Measurements from ENCODE around the gene GLRX3. TPM values are rescaled to one million over a fixed set of nuclear protein-coding genes. Genes with fewer than 3 reads are reported as not detected.

Gene GLRX3
- polyA plus RNA-seq, 1 of the 3 experiments (the other 2 are of a cell fraction): 93.8 TPM

DNA sequence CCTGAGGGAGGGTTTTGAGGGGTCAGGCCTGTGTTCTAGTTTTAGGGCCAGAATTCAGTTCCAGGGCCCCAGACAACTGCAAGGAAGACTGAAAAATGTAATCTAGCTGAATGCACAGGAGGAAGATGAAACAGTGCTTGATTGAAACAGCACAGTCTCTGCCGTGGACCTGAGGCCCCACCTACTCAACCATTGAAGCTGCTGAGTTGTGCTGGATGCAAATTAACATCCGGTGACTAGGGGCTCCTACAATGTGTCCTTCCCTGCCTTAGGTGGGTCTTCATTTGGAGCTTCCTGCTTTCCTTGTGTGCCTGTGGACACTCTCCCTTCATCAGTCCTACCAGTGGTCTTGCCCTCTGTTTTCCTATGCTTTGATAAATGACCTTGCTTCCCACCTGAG, 5.7 kb downstream of the GLRX3 start:
- Histone ChIP-seq H3K4me3 (ENCODE audit: low read depth in 2 of 2, low read length in 1 of 2) (no peak overlapping the region), H3K27ac (ENCODE audit: low read depth in 2 of 2, low read length in 1 of 2) (no peak overlapping the region), H3K4me2 (no peak overlapping the region), H4K20me1 (ENCODE audit: insufficient read depth) (peaks cover 96% of the 10 kb centered on the region), H3K9ac (no peak overlapping the region), H3K9me3 (no peaks in the 10 kb centered on the region), H3K4me1 (ENCODE audit: control insufficient read depth in 1 of 2, insufficient read depth in 2 of 2, low read depth in 1 of 2, low read length in 1 of 2) (peaks cover 9 to 11% of the 10 kb centered on the region in 2 experiments; a peak in 1 of 4 replicates), H3K36me3 (replicated peaks in 1 of 2; ENCODE audit: control insufficient read depth in 1 of 2, insufficient read depth in 2 of 2, low read length in 1 of 2) (peaks cover 16 to 31% of the 10 kb centered on the region in 2 experiments), H2AFZ (ENCODE audit: low read depth) (no peak overlapping the region), H3K9me2 (no peaks in the 10 kb centered on the region), H3K27me3 (ENCODE audit: insufficient read depth) (no peaks in the 10 kb centered on the region), H3F3A (replicated peaks; ENCODE audit: insufficient read depth) (peaks cover 3% of the 10 kb centered on the region), H3K79me2 (ENCODE audit: insufficient read depth) (peaks cover 99% of the 10 kb centered on the region)
- WGBS (ENCODE audit: low lambda C conversion rate): 74% methylated on average over 2 of the region's 2 CpGs
- CTCF ChIA-PET: interaction anchor here (0.9 to 1.8 kb wide), 2 partner anchors 14 to 48 kb away, joined by 3 to 7 read pairs; no protein-coding TSS in a partner anchor
- DNase-seq: no peak
- POLR2A ChIA-PET: no interaction called here
- TF ChIP-seq, protein P1, sequence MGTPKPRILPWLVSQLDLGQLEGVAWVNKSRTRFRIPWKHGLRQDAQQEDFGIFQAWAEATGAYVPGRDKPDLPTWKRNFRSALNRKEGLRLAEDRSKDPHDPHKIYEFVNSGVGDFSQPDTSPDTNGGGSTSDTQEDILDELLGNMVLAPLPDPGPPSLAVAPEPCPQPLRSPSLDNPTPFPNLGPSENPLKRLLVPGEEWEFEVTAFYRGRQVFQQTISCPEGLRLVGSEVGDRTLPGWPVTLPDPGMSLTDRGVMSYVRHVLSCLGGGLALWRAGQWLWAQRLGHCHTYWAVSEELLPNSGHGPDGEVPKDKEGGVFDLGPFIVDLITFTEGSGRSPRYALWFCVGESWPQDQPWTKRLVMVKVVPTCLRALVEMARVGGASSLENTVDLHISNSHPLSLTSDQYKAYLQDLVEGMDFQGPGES (IDR thresholded peaks at IDR 0.05; ENCODE audit: low read depth, low read length): no peak
- no peak for TF ChIP-seq FOSL2 (IDR thresholded peaks at IDR 0.05; ENCODE audit: borderline replicate concordance, low read depth)
- TF ChIP-seq GABPA (IDR thresholded peaks at IDR 0.05; ENCODE audit: low read depth): no peak
- TF ChIP-seq SIN3A (IDR thresholded peaks at IDR 0.05; ENCODE audit: borderline replicate concordance, low read depth, low read length): no peak

DNA sequence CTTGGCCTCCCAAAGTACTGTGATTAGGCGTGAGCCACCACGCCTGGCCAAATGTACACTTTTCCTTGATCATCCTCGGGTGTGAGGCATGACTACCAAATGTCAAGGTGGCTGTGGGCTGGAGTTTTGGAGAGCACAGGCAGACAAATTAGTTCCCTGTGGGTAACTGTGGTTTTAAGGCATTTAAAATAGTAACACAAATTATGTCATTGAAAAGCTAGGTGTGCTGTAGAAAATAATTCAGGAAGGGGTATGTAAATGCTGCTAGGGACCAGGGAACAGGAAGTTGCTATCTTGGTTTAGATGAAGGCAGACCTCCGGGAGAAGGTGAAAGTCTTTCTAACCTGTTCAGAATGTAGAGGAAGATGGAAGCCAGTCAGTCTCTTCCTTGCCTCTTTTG, 9.9 kb downstream of the GLRX3 start:
- CTCF ChIA-PET: interaction anchor here (1.7 to 3.5 kb wide), 2 partner anchors 36 to 43 kb away, joined by 5 to 11 read pairs; partner anchors contain the start of gene C10orf143
- H3K36me3 ChIP-seq (replicated peaks in 1 of 2; ENCODE audit: control insufficient read depth in 1 of 2, insufficient read depth in 2 of 2, low read length in 1 of 2): peaks cover 23 to 53% of the 10 kb centered on the region in 2 experiments
- H3K4me3 ChIP-seq (ENCODE audit: low read depth in 2 of 2, low read length in 1 of 2): no peak overlapping the region
- no peaks in the 10 kb centered on the region for H3K9me2 ChIP-seq
- WGBS (ENCODE audit: low lambda C conversion rate): 87% methylated on average over 4 of the region's 4 CpGs
- DNase-seq: no peak
- TF ChIP-seq RAD21 (IDR thresholded peaks at IDR 0.05; ENCODE audit: low read length) (no peak), RCOR1 (IDR thresholded peaks at IDR 0.05; ENCODE audit: low read length) (no peak), EZH2phosphoT487 (IDR thresholded peaks at IDR 0.05; ENCODE audit: borderline replicate concordance, low read depth) (no peak), CHD2 (IDR thresholded peaks at IDR 0.05; ENCODE audit: low read length, partially characterized antibody) (no peak), FOSL2 (IDR thresholded peaks at IDR 0.05; ENCODE audit: borderline replicate concordance, low read depth) (no peak), NFIC (IDR thresholded peaks at IDR 0.05; ENCODE audit: borderline replicate concordance) (no peak), GATA2 (CRISPR knock-in tag; IDR thresholded peaks at IDR 0.05) (no peak), YY1 (IDR thresholded peaks at IDR 0.05; ENCODE audit: low read depth) (no peak), POLR2AphosphoS5 (IDR thresholded peaks at IDR 0.05; ENCODE audit: low read depth, low read length) (no peak), TCF12 (IDR thresholded peaks at IDR 0.05) (no peak), NRF1 (IDR thresholded peaks at IDR 0.05; ENCODE audit: low read depth, low read length) (no peak)
- TF ChIP-seq, protein P2, sequence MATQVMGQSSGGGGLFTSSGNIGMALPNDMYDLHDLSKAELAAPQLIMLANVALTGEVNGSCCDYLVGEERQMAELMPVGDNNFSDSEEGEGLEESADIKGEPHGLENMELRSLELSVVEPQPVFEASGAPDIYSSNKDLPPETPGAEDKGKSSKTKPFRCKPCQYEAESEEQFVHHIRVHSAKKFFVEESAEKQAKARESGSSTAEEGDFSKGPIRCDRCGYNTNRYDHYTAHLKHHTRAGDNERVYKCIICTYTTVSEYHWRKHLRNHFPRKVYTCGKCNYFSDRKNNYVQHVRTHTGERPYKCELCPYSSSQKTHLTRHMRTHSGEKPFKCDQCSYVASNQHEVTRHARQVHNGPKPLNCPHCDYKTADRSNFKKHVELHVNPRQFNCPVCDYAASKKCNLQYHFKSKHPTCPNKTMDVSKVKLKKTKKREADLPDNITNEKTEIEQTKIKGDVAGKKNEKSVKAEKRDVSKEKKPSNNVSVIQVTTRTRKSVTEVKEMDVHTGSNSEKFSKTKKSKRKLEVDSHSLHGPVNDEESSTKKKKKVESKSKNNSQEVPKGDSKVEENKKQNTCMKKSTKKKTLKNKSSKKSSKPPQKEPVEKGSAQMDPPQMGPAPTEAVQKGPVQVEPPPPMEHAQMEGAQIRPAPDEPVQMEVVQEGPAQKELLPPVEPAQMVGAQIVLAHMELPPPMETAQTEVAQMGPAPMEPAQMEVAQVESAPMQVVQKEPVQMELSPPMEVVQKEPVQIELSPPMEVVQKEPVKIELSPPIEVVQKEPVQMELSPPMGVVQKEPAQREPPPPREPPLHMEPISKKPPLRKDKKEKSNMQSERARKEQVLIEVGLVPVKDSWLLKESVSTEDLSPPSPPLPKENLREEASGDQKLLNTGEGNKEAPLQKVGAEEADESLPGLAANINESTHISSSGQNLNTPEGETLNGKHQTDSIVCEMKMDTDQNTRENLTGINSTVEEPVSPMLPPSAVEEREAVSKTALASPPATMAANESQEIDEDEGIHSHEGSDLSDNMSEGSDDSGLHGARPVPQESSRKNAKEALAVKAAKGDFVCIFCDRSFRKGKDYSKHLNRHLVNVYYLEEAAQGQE (IDR thresholded peaks at IDR 0.05; ENCODE audit: low read depth, low read length): no peak
- TF ChIP-seq, protein P3, sequence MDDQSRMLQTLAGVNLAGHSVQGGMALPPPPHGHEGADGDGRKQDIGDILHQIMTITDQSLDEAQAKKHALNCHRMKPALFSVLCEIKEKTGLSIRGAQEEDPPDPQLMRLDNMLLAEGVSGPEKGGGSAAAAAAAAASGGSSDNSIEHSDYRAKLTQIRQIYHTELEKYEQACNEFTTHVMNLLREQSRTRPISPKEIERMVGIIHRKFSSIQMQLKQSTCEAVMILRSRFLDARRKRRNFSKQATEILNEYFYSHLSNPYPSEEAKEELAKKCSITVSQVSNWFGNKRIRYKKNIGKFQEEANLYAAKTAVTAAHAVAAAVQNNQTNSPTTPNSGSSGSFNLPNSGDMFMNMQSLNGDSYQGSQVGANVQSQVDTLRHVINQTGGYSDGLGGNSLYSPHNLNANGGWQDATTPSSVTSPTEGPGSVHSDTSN (IDR thresholded peaks at IDR 0.05): no peak
- H2AFZ ChIP-seq (ENCODE audit: low read depth): no peak overlapping the region
- H3K4me1 ChIP-seq (ENCODE audit: control insufficient read depth in 1 of 2, insufficient read depth in 2 of 2, low read depth in 1 of 2, low read length in 1 of 2): no peaks in the 10 kb centered on the region; a peak in 1 of 4 replicates
- no peaks in the 10 kb centered on the region for H3F3A ChIP-seq (replicated peaks; ENCODE audit: insufficient read depth)
- H4K20me1 ChIP-seq (ENCODE audit: insufficient read depth): peaks cover 72% of the 10 kb centered on the region
- no peaks in the 10 kb centered on the region for H3K27me3 ChIP-seq (ENCODE audit: insufficient read depth)
- H3K9me3 ChIP-seq: no peaks in the 10 kb centered on the region
- no peak overlapping the region for H3K27ac ChIP-seq (ENCODE audit: low read depth in 2 of 2, low read length in 1 of 2)
- peaks cover 99% of the 10 kb centered on the region for H3K79me2 ChIP-seq (ENCODE audit: insufficient read depth)
- no peak overlapping the region for H3K9ac ChIP-seq
- POLR2A ChIA-PET: no interaction called here
- H3K4me2 ChIP-seq: no peak overlapping the region
